Ishikawa (cell line): Measurements from ENCODE around the gene KRTAP4-6.

Experiments used
- CEBPB ChIP-seq: IDR thresholded peaks from 2 replicates; pipeline ENCODE4 v1.6.1; 2012
- CREB1 ChIP-seq: IDR thresholded peaks from 2 replicates; pipeline ENCODE4 v1.6.1; 2012; ENCODE audit warnings: low read depth
- EP300 ChIP-seq: IDR thresholded peaks from 2 replicates; pipeline ENCODE4 v1.6.1; 2012; ENCODE audit warnings: borderline replicate concordance
- FOXM1 ChIP-seq: IDR thresholded peaks from 2 replicates; pipeline ENCODE4 v1.6.1; 2012; ENCODE audit warnings: low read depth, borderline replicate concordance
- NFIC ChIP-seq: IDR thresholded peaks from 2 replicates; pipeline ENCODE4 v1.6.1; 2012
- RAD21 ChIP-seq: IDR thresholded peaks from 2 replicates; pipeline ENCODE4 v1.6.1; 2012; ENCODE audit warnings: low read depth
- REST ChIP-seq: IDR thresholded peaks from 2 replicates; pipeline ENCODE4 v1.6.1; 2012; ENCODE audit warnings: low read depth, mild to moderate bottlenecking
- TEAD4 ChIP-seq: IDR thresholded peaks from 2 replicates; pipeline ENCODE4 v1.6.1; 2012
- YY1 ChIP-seq: IDR thresholded peaks from 2 replicates; pipeline ENCODE4 v1.6.1; 2012; ENCODE audit warnings: low read depth
- TF ChIP-seq, protein P1 (sequence below): IDR thresholded peaks from 2 replicates; pipeline ENCODE4 v1.6.1; 2012

DNA sequence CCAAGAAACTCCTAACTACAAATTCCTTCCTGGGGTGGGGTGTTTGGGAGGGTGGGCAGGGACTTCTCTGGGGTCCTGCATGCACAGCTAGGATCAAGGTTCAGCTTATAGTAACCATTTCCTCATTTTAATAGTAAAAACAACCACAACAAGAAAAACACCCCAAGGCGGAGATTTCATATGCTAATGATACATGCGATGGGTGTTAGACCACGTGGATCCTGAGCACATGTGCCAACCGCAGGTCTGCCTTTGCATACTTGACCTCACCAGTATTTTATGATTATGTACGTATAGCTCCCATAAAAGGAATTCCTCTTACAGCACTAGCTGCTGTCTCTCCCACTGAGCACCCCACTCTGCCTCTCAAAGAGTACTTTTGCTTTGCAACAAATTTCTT lies 24.0 kb downstream of the KRTAP4-6 start:
- TF ChIP-seq EP300 (no peak), REST (no peak), NFIC (no peak), CEBPB (no peak), FOXM1 (no peak), YY1 (no peak), TEAD4 (no peak), RAD21 (no peak), CREB1 (no peak)
- TF ChIP-seq, protein P1, sequence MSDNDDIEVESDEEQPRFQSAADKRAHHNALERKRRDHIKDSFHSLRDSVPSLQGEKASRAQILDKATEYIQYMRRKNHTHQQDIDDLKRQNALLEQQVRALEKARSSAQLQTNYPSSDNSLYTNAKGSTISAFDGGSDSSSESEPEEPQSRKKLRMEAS: no peak
